CD4-positive, alpha-beta memory T cell (primary cell): ENCODE data around the gene DCUN1D2. TPM values are rescaled to one million over a fixed set of nuclear protein-coding genes. Genes with fewer than 3 reads are reported as not detected.

Experiments used
- CTCF ChIA-PET: fragments of 350-600 bp; sonication (Branson Sonifier 250); formaldehyde crosslinking; loops from one replicate; lab custom pipeline; 2021; ENCODE audit warnings: inconsistent platforms; ENCODE audit not compliant: partially characterized antibody; lab: Charles Lee
- POLR2A ChIA-PET: fragments of 350-600 bp; sonication (Branson Sonifier 250); formaldehyde crosslinking; loops from one replicate; lab custom pipeline; 2021; ENCODE audit not compliant: partially characterized antibody; lab: Charles Lee
- DNase-seq, 5 donors: peaks; one replicate each; pipeline versions ENCODE4 v3.0.0 to v3.0.0-alpha.2; 2020 to 2022; ENCODE audit warnings: mixed read lengths in 1 of 5
- H3K27ac ChIP-seq: one replicate; pipeline ENCODE4 v1.7.0; 2013; ENCODE audit warnings: low read depth, low read length
- H3K27me3 ChIP-seq: 2 replicates; pipeline ENCODE4 v1.7.0; 2013; ENCODE audit warnings: mild to moderate bottlenecking, low read length, moderate library complexity; ENCODE audit not compliant: insufficient read depth
- H3K36me3 ChIP-seq: 2 replicates; pipeline ENCODE4 v1.7.0; 2013; ENCODE audit warnings: mild to moderate bottlenecking, low read length, moderate library complexity; ENCODE audit not compliant: insufficient read depth
- H3K4me1 ChIP-seq: 2 replicates; pipeline ENCODE4 v1.7.0; 2013; ENCODE audit warnings: mild to moderate bottlenecking, low read length, moderate library complexity; ENCODE audit not compliant: insufficient read depth
- H3K4me3 ChIP-seq, 2 donors: one replicate each; pipeline ENCODE4 v1.7.0; 2013; ENCODE audit warnings: low read length in 2 of 2, mild to moderate bottlenecking in 1 of 2
- H3K9me3 ChIP-seq, 2 donors: one replicate each; pipeline ENCODE4 v1.7.0; 2013; ENCODE audit warnings: low read length in 2 of 2, control low read depth in 1 of 2; ENCODE audit not compliant: control insufficient read depth in 1 of 2
- H3K27ac Mint-ChIP-seq, 7 donors: one replicate each; pipeline ENCODE4 v1.8.0; 2020 to 2021; ENCODE audit warnings: mixed read lengths in 7 of 7, mild to moderate bottlenecking in 6 of 7, inconsistent platforms in 3 of 7, moderate library complexity in 3 of 7
- H3K27me3 Mint-ChIP-seq, 2 donors: one replicate each; pipeline ENCODE4 v1.8.0; 2020 to 2021; ENCODE audit warnings: mixed read lengths in 2 of 2
- H3K36me3 Mint-ChIP-seq, 2 donors: one replicate each; pipeline ENCODE4 v1.8.0; 2020 to 2021; ENCODE audit warnings: mixed read lengths in 2 of 2, inconsistent platforms in 1 of 2, mild to moderate bottlenecking in 1 of 2
- H3K4me1 Mint-ChIP-seq, 4 donors: one replicate each; pipeline ENCODE4 v1.8.0; 2020 to 2021; ENCODE audit warnings: mixed read lengths in 4 of 4, mild to moderate bottlenecking in 1 of 4
- H3K4me3 Mint-ChIP-seq, 8 donors: one replicate each; pipeline ENCODE4 v1.8.0; 2020 to 2021; ENCODE audit warnings: mixed read lengths in 8 of 8, mild to moderate bottlenecking in 7 of 8, moderate library complexity in 6 of 8, inconsistent platforms in 3 of 8
- H3K9me3 Mint-ChIP-seq, 8 donors: one replicate each; pipeline ENCODE4 v1.8.0; 2020 to 2021; ENCODE audit warnings: mixed read lengths in 8 of 8, mild to moderate bottlenecking in 5 of 8, inconsistent platforms in 3 of 8, moderate library complexity in 1 of 8
- intact Hi-C: fragments of 100-400 bp; cut with micrococcal nuclease; formaldehyde crosslinking; loops from one replicate; pipeline ENCODE4 v1.15.1; 2023
- polyA plus RNA-seq, 2 donors: library from polyadenylated mRNA; unstranded; fragments of 300-500 nt; fragmentation: Illumina TruSeq; gene quantifications; one replicate each; pipeline ENCODE4 v1.2.3, GENCODE V29; 2021
- total RNA-seq, 2 experiments: library from RNA; stranded (reverse); gene quantifications; one replicate each; pipeline ENCODE4 v1.2.3, GENCODE V29; 2021

DCUN1D2 gene
- total and polyA plus RNA-seq, 4 experiments from 2014 or later: 6.6 to 34.8 (median 20.8) TPM

- H3K4me3 ChIP-seq: no peak overlapping the region
- H3K27me3 Mint-ChIP-seq: no peaks in the 10 kb centered on the region
- intact Hi-C loops: no loop called here
- no peak overlapping the region for H3K27ac ChIP-seq
- ChIA-PET CTCF (no interaction called here), POLR2A (no interaction called here)
- no peak overlapping the region for H3K27ac Mint-ChIP-seq
- no peak overlapping the region for H3K4me3 Mint-ChIP-seq
- no peaks in the 10 kb centered on the region for H3K9me3 Mint-ChIP-seq
- H3K36me3 ChIP-seq: peaks cover 17% of the 10 kb centered on the region
- H3K27me3 ChIP-seq: no peaks in the 10 kb centered on the region
- DNase-seq: no peak
- H3K4me1 Mint-ChIP-seq: peaks cover 0 to 6% (median 3%) of the 10 kb centered on the region in 4 donors
- H3K4me1 ChIP-seq: no peaks in the 10 kb centered on the region
- peaks cover 28 to 34% of the 10 kb centered on the region in 2 donors for H3K36me3 Mint-ChIP-seq
- no peaks in the 10 kb centered on the region for H3K9me3 ChIP-seq
Measured at GRCh38 chr13:113464476-113464875, 26.0 kb downstream of the DCUN1D2 start.

GRCh38 chr13:113461022-113461751 lies 29.3 kb downstream of the DCUN1D2 start:
- Histone ChIP-seq H3K9me3 (no peaks in the 10 kb centered on the region), H3K27me3 (no peaks in the 10 kb centered on the region), H3K4me3 (no peak overlapping the region), H3K4me1 (no peaks in the 10 kb centered on the region), H3K27ac (no peak overlapping the region), H3K36me3 (peaks cover 28% of the 10 kb centered on the region)
- CTCF ChIA-PET: no interaction called here
- Mint-ChIP-seq H3K9me3 (no peaks in the 10 kb centered on the region), H3K4me1 (peaks cover 0 to 6% (median 3%) of the 10 kb centered on the region in 4 donors), H3K27ac (no peak overlapping the region), H3K27me3 (no peaks in the 10 kb centered on the region), H3K36me3 (peaks cover 27 to 49% of the 10 kb centered on the region in 2 donors), H3K4me3 (no peak overlapping the region)
- intact Hi-C loops: no loop called here
- no peak for DNase-seq
- POLR2A ChIA-PET: no interaction called here

GRCh38 chr13:113460599-113460998 lies 29.9 kb downstream of the DCUN1D2 start:
- Mint-ChIP-seq H3K27me3 (no peaks in the 10 kb centered on the region), H3K4me3 (no peak overlapping the region), H3K4me1 (peaks cover 0 to 6% (median 3%) of the 10 kb centered on the region in 4 donors), H3K36me3 (peaks cover 32 to 54% of the 10 kb centered on the region in 2 donors), H3K9me3 (no peaks in the 10 kb centered on the region), H3K27ac (no peak overlapping the region)
- Histone ChIP-seq H3K27me3 (no peaks in the 10 kb centered on the region), H3K4me3 (no peak overlapping the region), H3K9me3 (no peaks in the 10 kb centered on the region), H3K27ac (no peak overlapping the region), H3K4me1 (no peaks in the 10 kb centered on the region), H3K36me3 (peaks cover 28% of the 10 kb centered on the region)
- ChIA-PET POLR2A (no interaction called here), CTCF (no interaction called here)
- DNase-seq: no peak
- intact Hi-C loops: no loop called here

- DNase-seq: no peak
- Histone ChIP-seq H3K4me3 (no peak overlapping the region), H3K27me3 (no peaks in the 10 kb centered on the region), H3K4me1 (no peaks in the 10 kb centered on the region), H3K36me3 (peaks cover 28% of the 10 kb centered on the region), H3K27ac (no peak overlapping the region), H3K9me3 (no peaks in the 10 kb centered on the region)
- H3K4me1 Mint-ChIP-seq: peaks cover 0 to 1% (median under 1%) of the 10 kb centered on the region in 4 donors
- CTCF ChIA-PET: no interaction called here
- H3K27ac Mint-ChIP-seq: no peak overlapping the region
- H3K36me3 Mint-ChIP-seq: peaks cover 35 to 54% of the 10 kb centered on the region in 2 donors
- POLR2A ChIA-PET: no interaction called here
- no peaks in the 10 kb centered on the region for H3K9me3 Mint-ChIP-seq
- intact Hi-C loops: no loop called here
- H3K27me3 Mint-ChIP-seq: no peaks in the 10 kb centered on the region
- no peak overlapping the region for H3K4me3 Mint-ChIP-seq
Measured at GRCh38 chr13:113460064-113460555, 30.4 kb downstream of the DCUN1D2 start.

- Histone ChIP-seq H3K36me3 (peaks cover 28% of the 10 kb centered on the region), H3K4me1 (no peaks in the 10 kb centered on the region), H3K9me3 (no peaks in the 10 kb centered on the region), H3K27ac (no peak overlapping the region), H3K27me3 (no peaks in the 10 kb centered on the region), H3K4me3 (no peak overlapping the region)
- Mint-ChIP-seq H3K36me3 (peaks cover 39 to 55% of the 10 kb centered on the region in 2 donors), H3K4me3 (no peak overlapping the region), H3K27me3 (no peaks in the 10 kb centered on the region), H3K27ac (no peak overlapping the region), H3K4me1 (no peaks in the 10 kb centered on the region), H3K9me3 (no peaks in the 10 kb centered on the region)
- ChIA-PET CTCF (interaction anchor here (1.2 kb wide), 1 partner anchor 28 kb away, joined by 4 read pairs; no protein-coding TSS in a partner anchor), POLR2A (no interaction called here)
- no peak for DNase-seq
- intact Hi-C loops: no loop called here
Measured at GRCh38 chr13:113458253-113459065, 32.1 kb downstream of the DCUN1D2 start.

GRCh38 chr13:113457510-113457909 lies 33.0 kb downstream of the DCUN1D2 start:
- Mint-ChIP-seq H3K4me3 (no peak overlapping the region), H3K27ac (no peak overlapping the region), H3K9me3 (no peaks in the 10 kb centered on the region), H3K36me3 (peaks cover 42 to 51% of the 10 kb centered on the region in 2 donors), H3K27me3 (no peaks in the 10 kb centered on the region), H3K4me1 (no peaks in the 10 kb centered on the region)
- Histone ChIP-seq H3K36me3 (peaks cover 28% of the 10 kb centered on the region), H3K27me3 (no peaks in the 10 kb centered on the region), H3K4me3 (no peak overlapping the region), H3K27ac (no peak overlapping the region), H3K9me3 (no peaks in the 10 kb centered on the region), H3K4me1 (no peaks in the 10 kb centered on the region)
- ChIA-PET POLR2A (no interaction called here), CTCF (interaction anchor here (0.9 to 1.2 kb wide), 2 partner anchors 16 to 29 kb away, joined by 3 to 4 read pairs; no protein-coding TSS in a partner anchor)
- DNase-seq: no peak
- intact Hi-C loops: no loop called here

- Mint-ChIP-seq H3K27ac (no peak overlapping the region), H3K27me3 (no peaks in the 10 kb centered on the region), H3K4me1 (no peaks in the 10 kb centered on the region), H3K36me3 (peaks cover 42 to 46% of the 10 kb centered on the region in 2 donors), H3K4me3 (no peak overlapping the region), H3K9me3 (no peaks in the 10 kb centered on the region)
- ChIA-PET CTCF (no interaction called here), POLR2A (no interaction called here)
- H3K27ac ChIP-seq: no peak overlapping the region
- no peak for DNase-seq
- peaks cover 24% of the 10 kb centered on the region for H3K36me3 ChIP-seq
- H3K9me3 ChIP-seq: no peaks in the 10 kb centered on the region
- no peaks in the 10 kb centered on the region for H3K27me3 ChIP-seq
- intact Hi-C loops: no loop called here
- H3K4me3 ChIP-seq: no peak overlapping the region
- H3K4me1 ChIP-seq: no peaks in the 10 kb centered on the region
Measured at GRCh38 chr13:113456116-113456702, 34.3 kb downstream of the DCUN1D2 start.
